ENCODE results near the gene PDSS1.
"Not testable (repeated sequence)": the region's sequence is repeated elsewhere in the genome, so short reads cannot be mapped to it uniquely, and the experiment has no call there.

PDSS1 gene

GRCh38 chr10:26739071-26739631, 41.6 kb downstream of the PDSS1 start:
- no peak for DNase-seq (ENCODE audit: low read depth)

- DNase-seq (ENCODE audit: low read depth), result no peak
Measured at GRCh38 chr10:26741368-26741767, 43.9 kb downstream of the PDSS1 start.

GRCh38 chr10:26743091-26743490, 45.6 kb downstream of the PDSS1 start:
- DNase-seq (ENCODE audit: low read depth), result no peak

GRCh38 chr10:26743841-26744240, 46.3 kb downstream of the PDSS1 start:
- DNase-seq (ENCODE audit: low read depth), result no peak

GRCh38 chr10:26746061-26746460, 48.6 kb downstream of the PDSS1 start:
- DNase-seq (ENCODE audit: low read depth), result no peak

- DNase-seq (ENCODE audit: low read depth), result no peak
Measured at GRCh38 chr10:26755443-26755903, 58.0 kb downstream of the PDSS1 start.

GRCh38 chr10:26759008-26759407, 61.5 kb downstream of the PDSS1 start:
- DNase-seq (ENCODE audit: low read depth), result no peak

- DNase-seq (ENCODE audit: low read depth), result no peak
Measured at GRCh38 chr10:26765549-26765948, 68.0 kb downstream of the PDSS1 start.

GRCh38 chr10:26770069-26770468, 72.6 kb downstream of the PDSS1 start:
- DNase-seq (ENCODE audit: low read depth), result no peak

- DNase-seq (ENCODE audit: low read depth), result no peak
Measured at GRCh38 chr10:26773633-26774032, 76.1 kb downstream of the PDSS1 start.

GRCh38 chr10:26776258-26776657, 78.8 kb downstream of the PDSS1 start:
- no peak for DNase-seq (ENCODE audit: low read depth)

- no peak for DNase-seq (ENCODE audit: low read depth)
Measured at GRCh38 chr10:26777686-26778085, 80.2 kb downstream of the PDSS1 start.

- no peak for DNase-seq (ENCODE audit: low read depth)
Measured at GRCh38 chr10:26779176-26779860, 81.8 kb downstream of the PDSS1 start.

- DNase-seq (ENCODE audit: low read depth), result no peak
Measured at GRCh38 chr10:26780106-26780792, 82.7 kb downstream of the PDSS1 start.

GRCh38 chr10:26780793-26781601, 83.5 kb downstream of the PDSS1 start:
- DNase-seq (ENCODE audit: low read depth), result peak; percentile 12

- DNase-seq (ENCODE audit: low read depth), result no peak
Measured at GRCh38 chr10:26781797-26782196, 84.3 kb downstream of the PDSS1 start.

- no peak for DNase-seq (ENCODE audit: low read depth)
Measured at GRCh38 chr10:26787362-26787761, 89.9 kb downstream of the PDSS1 start.

- DNase-seq (ENCODE audit: low read depth), result not testable (repeated sequence)
Measured at GRCh38 chr10:26789779-26790178, 92.3 kb downstream of the PDSS1 start.

GRCh38 chr10:26790221-26790995, 92.9 kb downstream of the PDSS1 start:
- DNase-seq (ENCODE audit: low read depth), result no peak

GRCh38 chr10:26792758-26793495, 95.4 kb downstream of the PDSS1 start:
- no peak for DNase-seq (ENCODE audit: low read depth)

All from activated T-cell treated with anti-CD3 and anti-CD28 coated beads for 48 hours (primary cell).